GM12892 (cell line): ENCODE data around the gene PSMB5.

Experiments
- POLR2A ChIP-seq: IDR thresholded peaks from 2 replicates; pipeline ENCODE4 v1.6.1; 2011; ENCODE audit warnings: low read depth, low read length, control low read depth
- POLR2AphosphoS5 ChIP-seq: IDR thresholded peaks from 2 replicates; pipeline ENCODE4 v1.6.1; 2011; ENCODE audit warnings: low read depth, low read length, control low read depth
- TAF1 ChIP-seq: IDR thresholded peaks from 2 replicates; pipeline ENCODE4 v1.6.1; 2011; ENCODE audit warnings: low read depth, mild to moderate bottlenecking, control low read depth, low read length, borderline replicate concordance

- TF ChIP-seq POLR2A (no peak), POLR2AphosphoS5 (no peak), TAF1 (no peak)
Measured at GRCh38 chr14:23042162-23042965, 7.7 kb upstream of the PSMB5 start, which contains the start of gene PSMB11.
